Astrocyte (in vitro differentiated cells and primary cell): ENCODE data around the gene SHTN1. TPM values are rescaled to one million over a fixed set of nuclear protein-coding genes. Genes with fewer than 3 reads are reported as not detected.

ENCODE experiments used
- DNase-seq: peaks from one replicate; pipeline ENCODE4 v3.0.0-alpha.2; 2010; ENCODE audit warnings: low read depth
- FAIRE-seq: peaks from 2 replicates; lab custom pipeline; 2011; peaks lifted over from hg19 to GRCh38; lab: Jason Lieb, UNC
- H2AFZ ChIP-seq: 2 replicates; pipeline ENCODE4 v1.6.0; 2012; ENCODE audit warnings: low read depth, low read length, inconsistent platforms
- H3K27ac ChIP-seq: 2 replicates; pipeline ENCODE4 v1.5.1; 2011; ENCODE audit warnings: low read depth, low read length, inconsistent platforms
- H3K27me3 ChIP-seq: 2 replicates; pipeline ENCODE4 v1.6.0; 2011; ENCODE audit warnings: low read length, inconsistent platforms; ENCODE audit not compliant: insufficient read depth
- H3K36me3 ChIP-seq: 2 replicates; pipeline ENCODE4 v1.5.1; 2011; ENCODE audit warnings: low read length, inconsistent platforms; ENCODE audit not compliant: insufficient read depth
- H3K4me1 ChIP-seq: 2 replicates; pipeline ENCODE4 v1.5.1; 2011; ENCODE audit warnings: low read length, inconsistent platforms; ENCODE audit not compliant: insufficient read depth
- H3K4me2 ChIP-seq: 2 replicates; pipeline ENCODE4 v1.6.0; 2012; ENCODE audit warnings: low read length, inconsistent platforms
- H3K4me3 ChIP-seq: 2 replicates; pipeline ENCODE4 v1.5.1; 2011; ENCODE audit warnings: low read depth, mild to moderate bottlenecking, low read length, inconsistent platforms; ENCODE audit not compliant: insufficient read depth
- H3K79me2 ChIP-seq: 2 replicates; pipeline ENCODE4 v1.6.0; 2012; ENCODE audit warnings: mild to moderate bottlenecking, low read length, inconsistent platforms; ENCODE audit not compliant: insufficient read depth
- H3K9ac ChIP-seq: 2 replicates; pipeline ENCODE4 v1.6.0; 2012; ENCODE audit warnings: mild to moderate bottlenecking, low read length, inconsistent platforms
- H3K9me3 ChIP-seq: 2 replicates; pipeline ENCODE4 v1.5.1; 2012; ENCODE audit warnings: low read depth, mild to moderate bottlenecking, low read length, inconsistent platforms; ENCODE audit not compliant: insufficient read depth
- H4K20me1 ChIP-seq: 2 replicates; pipeline ENCODE4 v1.6.0; 2012; ENCODE audit warnings: low read length, inconsistent platforms; ENCODE audit not compliant: insufficient read depth
- H3K27ac Mint-ChIP-seq: one replicate; pipeline ENCODE4 v1.8.0; 2021; ENCODE audit warnings: mild to moderate bottlenecking, mixed read lengths; ENCODE audit not compliant: unreplicated experiment
- H3K27me3 Mint-ChIP-seq: one replicate; pipeline ENCODE4 v1.8.0; 2021; ENCODE audit warnings: low read depth, mixed read lengths; ENCODE audit not compliant: unreplicated experiment
- H3K36me3 Mint-ChIP-seq: one replicate; pipeline ENCODE4 v1.8.0; 2021; ENCODE audit warnings: low read depth, mixed read lengths; ENCODE audit not compliant: unreplicated experiment
- H3K4me1 Mint-ChIP-seq: one replicate; pipeline ENCODE4 v1.8.0; 2021; ENCODE audit warnings: low read depth, mixed read lengths; ENCODE audit not compliant: unreplicated experiment
- H3K4me3 Mint-ChIP-seq: one replicate; pipeline ENCODE4 v1.8.0; 2021; ENCODE audit warnings: mild to moderate bottlenecking, moderate library complexity, mixed read lengths; ENCODE audit not compliant: unreplicated experiment
- H3K9me3 Mint-ChIP-seq: one replicate; pipeline ENCODE4 v1.8.0; 2021; ENCODE audit warnings: mild to moderate bottlenecking, mixed read lengths; ENCODE audit not compliant: unreplicated experiment
- EZH2 ChIP-seq: IDR thresholded peaks from 2 replicates; pipeline ENCODE4 v1.6.1; 2012; ENCODE audit warnings: mild to moderate bottlenecking, low read length, inconsistent platforms; ENCODE audit not compliant: insufficient read depth
- total RNA-seq: library from RNA; stranded (reverse); gene quantifications from 2 replicates; pipeline ENCODE4 v1.2.1, GENCODE V29; 2021
- TF ChIP-seq, protein P1 (sequence below): IDR thresholded peaks from 2 replicates; pipeline ENCODE4 v1.5.1; 2011; ENCODE audit warnings: low read depth, mild to moderate bottlenecking, inconsistent platforms, low read length, moderate library complexity; ENCODE audit not compliant: insufficient read depth

The SHTN1 gene
- total RNA-seq, 1 donor from 2014 or later, result 32.7 TPM

DNA sequence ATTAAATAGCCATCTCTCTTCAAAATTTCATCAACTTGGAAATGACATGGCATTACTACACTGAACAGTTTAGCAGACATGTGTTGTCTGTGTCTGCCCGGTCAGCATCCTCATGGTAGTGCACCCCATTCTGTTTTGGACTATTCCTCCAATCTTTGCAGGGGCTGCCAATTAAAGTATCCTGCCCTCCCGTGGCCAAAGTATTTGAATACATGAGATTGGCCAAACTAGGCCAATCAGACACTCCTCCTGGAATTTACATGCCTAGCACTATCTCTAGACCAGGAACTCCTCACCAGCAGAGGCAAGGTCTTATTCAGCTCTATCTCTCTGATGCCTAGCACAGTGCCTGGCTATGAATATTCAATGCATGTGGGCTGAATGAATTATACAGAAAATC lies 4.4 kb downstream of the SHTN1 start:
- Mint-ChIP-seq H3K36me3 (no peaks in the 10 kb centered on the region), H3K4me1 (peaks cover 18% of the 10 kb centered on the region), H3K27ac (no peak overlapping the region), H3K9me3 (no peaks in the 10 kb centered on the region), H3K27me3 (no peaks in the 10 kb centered on the region), H3K4me3 (peak overlapping the region; percentile 29)
- H3K4me2 ChIP-seq, result no peak overlapping the region
- H3K4me3 ChIP-seq, result no peak overlapping the region
- DNase-seq (no peak), FAIRE-seq (no peak)
- H3K9ac ChIP-seq, result no peak overlapping the region
- H3K9me3 ChIP-seq, result no peaks in the 10 kb centered on the region
- H2AFZ ChIP-seq, result no peak overlapping the region
- H3K27ac ChIP-seq, result no peak overlapping the region
- H3K79me2 ChIP-seq, result peaks cover 50% of the 10 kb centered on the region
- H4K20me1 ChIP-seq, result peaks cover 14% of the 10 kb centered on the region
- H3K27me3 ChIP-seq, result no peaks in the 10 kb centered on the region
- TF ChIP-seq EZH2, result no peak
- TF ChIP-seq, protein P1, sequence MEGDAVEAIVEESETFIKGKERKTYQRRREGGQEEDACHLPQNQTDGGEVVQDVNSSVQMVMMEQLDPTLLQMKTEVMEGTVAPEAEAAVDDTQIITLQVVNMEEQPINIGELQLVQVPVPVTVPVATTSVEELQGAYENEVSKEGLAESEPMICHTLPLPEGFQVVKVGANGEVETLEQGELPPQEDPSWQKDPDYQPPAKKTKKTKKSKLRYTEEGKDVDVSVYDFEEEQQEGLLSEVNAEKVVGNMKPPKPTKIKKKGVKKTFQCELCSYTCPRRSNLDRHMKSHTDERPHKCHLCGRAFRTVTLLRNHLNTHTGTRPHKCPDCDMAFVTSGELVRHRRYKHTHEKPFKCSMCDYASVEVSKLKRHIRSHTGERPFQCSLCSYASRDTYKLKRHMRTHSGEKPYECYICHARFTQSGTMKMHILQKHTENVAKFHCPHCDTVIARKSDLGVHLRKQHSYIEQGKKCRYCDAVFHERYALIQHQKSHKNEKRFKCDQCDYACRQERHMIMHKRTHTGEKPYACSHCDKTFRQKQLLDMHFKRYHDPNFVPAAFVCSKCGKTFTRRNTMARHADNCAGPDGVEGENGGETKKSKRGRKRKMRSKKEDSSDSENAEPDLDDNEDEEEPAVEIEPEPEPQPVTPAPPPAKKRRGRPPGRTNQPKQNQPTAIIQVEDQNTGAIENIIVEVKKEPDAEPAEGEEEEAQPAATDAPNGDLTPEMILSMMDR, result no peak
- peaks cover 3% of the 10 kb centered on the region for H3K4me1 ChIP-seq
- no peaks in the 10 kb centered on the region for H3K36me3 ChIP-seq

- Histone ChIP-seq H3K9me3 (no peaks in the 10 kb centered on the region), H3K79me2 (peaks cover 38% of the 10 kb centered on the region), H3K9ac (no peak overlapping the region), H2AFZ (no peak overlapping the region), H3K27me3 (no peaks in the 10 kb centered on the region), H4K20me1 (peaks cover 16% of the 10 kb centered on the region), H3K36me3 (no peaks in the 10 kb centered on the region), H3K4me3 (no peak overlapping the region), H3K27ac (no peak overlapping the region), H3K4me1 (no peaks in the 10 kb centered on the region), H3K4me2 (no peak overlapping the region)
- FAIRE-seq (no peak), DNase-seq (no peak)
- Mint-ChIP-seq H3K4me3 (no peak overlapping the region), H3K36me3 (no peaks in the 10 kb centered on the region), H3K9me3 (no peaks in the 10 kb centered on the region), H3K27ac (no peak overlapping the region), H3K27me3 (no peaks in the 10 kb centered on the region), H3K4me1 (peaks cover 15% of the 10 kb centered on the region)
- TF ChIP-seq EZH2, result no peak
- TF ChIP-seq, protein P1, result no peak
Observed at GRCh38 chr10:116998172-116998571, 6.8 kb downstream of the SHTN1 start.

- TF ChIP-seq, protein P1, result no peak
- no peak for TF ChIP-seq EZH2
Observed at GRCh38 chr10:116997015-116997414, 8.0 kb downstream of the SHTN1 start.

More at GRCh38 chr10:116997015-116997414, 8.0 kb downstream of the SHTN1 start:
- Histone ChIP-seq H3K79me2 (peaks cover 33% of the 10 kb centered on the region), H3K27me3 (no peaks in the 10 kb centered on the region), H4K20me1 (peaks cover 22% of the 10 kb centered on the region), H3K9ac (no peak overlapping the region), H3K27ac (no peak overlapping the region), H3K4me2 (no peak overlapping the region), H3K4me3 (no peak overlapping the region), H3K9me3 (no peaks in the 10 kb centered on the region), H3K4me1 (no peaks in the 10 kb centered on the region), H2AFZ (no peak overlapping the region), H3K36me3 (no peaks in the 10 kb centered on the region)
- no peak for DNase-seq
- no peaks in the 10 kb centered on the region for H3K36me3 Mint-ChIP-seq
- no peaks in the 10 kb centered on the region for H3K27me3 Mint-ChIP-seq
- H3K9me3 Mint-ChIP-seq, result no peaks in the 10 kb centered on the region
- peaks cover 15% of the 10 kb centered on the region for H3K4me1 Mint-ChIP-seq
- no peak overlapping the region for H3K4me3 Mint-ChIP-seq
- no peak overlapping the region for H3K27ac Mint-ChIP-seq
- FAIRE-seq, result no peak
